Medulla oblongata (tissue), 1 donor: ENCODE results near the gene MRPL22.
A peak's percentile ranks its signal among the peaks of the same experiment; 100 is the strongest.
"Not testable (repeated sequence)": the region's sequence is repeated elsewhere in the genome, so short reads cannot be mapped to it uniquely, and the experiment has no call there.

Experiments used
- DNase-seq: peaks from one replicate; pipeline ENCODE4 v3.0.0-alpha.2; 2015; ENCODE audit errors: extremely low spot score

Gene MRPL22

GRCh38 chr5:154940375-154940771, 500 bp upstream of the MRPL22 start:
- no peak for DNase-seq

GRCh38 chr5:154943527-154943926, 2.7 kb downstream of the MRPL22 start:
- no peak for DNase-seq

- DNase-seq: no peak
These were observed 3.8 kb downstream of the MRPL22 start for GRCh38 chr5:154944716-154945115.

GRCh38 chr5:154945695-154946301, 4.9 kb downstream of the MRPL22 start:
- peak; percentile 43 for DNase-seq

GRCh38 chr5:154947778-154948177, 6.9 kb downstream of the MRPL22 start:
- peak; percentile 88 for DNase-seq

GRCh38 chr5:154948313-154948712, 7.4 kb downstream of the MRPL22 start:
- DNase-seq: no peak

- DNase-seq: no peak
These were observed 8.9 kb downstream of the MRPL22 start for GRCh38 chr5:154949781-154950180.

- DNase-seq: no peak
These were observed 15.8 kb downstream of the MRPL22 start for GRCh38 chr5:154956712-154957111.

- DNase-seq: no peak
These were observed 21.6 kb downstream of the MRPL22 start for GRCh38 chr5:154962494-154962893.

GRCh38 chr5:154966081-154966841, 25.4 kb downstream of the MRPL22 start:
- DNase-seq: no peak

GRCh38 chr5:154966874-154967273, 26.0 kb downstream of the MRPL22 start:
- no peak for DNase-seq

- DNase-seq: peak; percentile 29
These were observed 26.6 kb downstream of the MRPL22 start for GRCh38 chr5:154967421-154968024.

GRCh38 chr5:154968953-154969352, 28.1 kb downstream of the MRPL22 start:
- no peak for DNase-seq

GRCh38 chr5:154970759-154971158, 29.9 kb downstream of the MRPL22 start:
- no peak for DNase-seq

- DNase-seq: no peak
These were observed 30.6 kb downstream of the MRPL22 start for GRCh38 chr5:154971501-154971900.

- DNase-seq: peak; percentile 69
These were observed 31.7 kb downstream of the MRPL22 start for GRCh38 chr5:154972476-154973080.

GRCh38 chr5:154976082-154976481, 35.2 kb downstream of the MRPL22 start:
- DNase-seq: not testable (repeated sequence)

- no peak for DNase-seq
These were observed 36.5 kb downstream of the MRPL22 start for GRCh38 chr5:154977409-154977808.

- DNase-seq: not testable (repeated sequence)
These were observed 37.4 kb downstream of the MRPL22 start for GRCh38 chr5:154978294-154978693.

GRCh38 chr5:154984946-154985516, 44.2 kb downstream of the MRPL22 start:
- no peak for DNase-seq

GRCh38 chr5:154986151-154986550, 45.3 kb downstream of the MRPL22 start:
- no peak for DNase-seq

GRCh38 chr5:154989626-154990025, 48.8 kb downstream of the MRPL22 start:
- DNase-seq: no peak
